ENCODE results near the gene AHNAK.
A peak's percentile ranks its signal among the peaks of the same experiment; 100 is the strongest.

The AHNAK gene

GRCh38 chr11:62539238-62539925 lies 7.2 kb downstream of the AHNAK start:
- no peak for TF ChIP-seq ZFP37 (tag by site-specific recombination; IDR thresholded peaks at IDR 0.05)
- 0 out of 2 replicates have a peak, but pooled peaks have one; percentile 19 for TF ChIP-seq ZNF660 (tag by site-specific recombination; IDR thresholded peaks at IDR 0.05)
- peak; percentile 12; the same call in 1 of the 2 replicates for TF ChIP-seq ZIC2 (tag by site-specific recombination; IDR thresholded peaks at IDR 0.05)
- TF ChIP-seq ZNF350 (tag by site-specific recombination; IDR thresholded peaks at IDR 0.05) = no peak
- 0 out of 2 replicates have a peak, but pooled peaks have one; percentile 18 for TF ChIP-seq KLF1 (tag by site-specific recombination; IDR thresholded peaks at IDR 0.05)
- TF ChIP-seq TRIM28 (IDR thresholded peaks at IDR 0.05; ENCODE audit: borderline replicate concordance, low read length) = no peak
- TF ChIP-seq ATF2 (tag by site-specific recombination; IDR thresholded peaks at IDR 0.05; ENCODE audit: low read depth) = no peak
- TF ChIP-seq ZNF335 (tag by site-specific recombination; conservative IDR thresholded peaks at IDR 0.05) = peak; percentile 49; the same call in 1 of the 2 replicates
- no peak for TF ChIP-seq TCF7L2 (IDR thresholded peaks at IDR 0.05; ENCODE audit: borderline replicate concordance, low read depth, low read length)
- no peak for TF ChIP-seq ZBTB10 (tag by site-specific recombination; IDR thresholded peaks at IDR 0.05)
- peak; percentile 53 for TF ChIP-seq ZBTB20 (tag by site-specific recombination; IDR thresholded peaks at IDR 0.05)
- no peak for TF ChIP-seq ZSCAN18 (tag by site-specific recombination; IDR thresholded peaks at IDR 0.05)
- TF ChIP-seq ZNF600 (tag by site-specific recombination; IDR thresholded peaks at IDR 0.05) = no peak
- TF ChIP-seq GLIS2 (tag by site-specific recombination; IDR thresholded peaks at IDR 0.05) = 0 out of 2 replicates have a peak, but pooled peaks have one; percentile 15
- no peak for TF ChIP-seq ZBTB7A (tag by site-specific recombination; IDR thresholded peaks at IDR 0.05; ENCODE audit: low read depth)
- TF ChIP-seq ZNF398 (tag by site-specific recombination; IDR thresholded peaks at IDR 0.05) = peak; percentile 76
- TF ChIP-seq ZNF266 (tag by site-specific recombination; IDR thresholded peaks at IDR 0.05; ENCODE audit: low read depth) = no peak
- TF ChIP-seq ZNF664 (tag by site-specific recombination; IDR thresholded peaks at IDR 0.05) = no peak
- TF ChIP-seq ZNF560 (tag by site-specific recombination; IDR thresholded peaks at IDR 0.05; ENCODE audit: borderline replicate concordance) = no peak
- no peak for TF ChIP-seq ZNF624 (tag by site-specific recombination; IDR thresholded peaks at IDR 0.05)
- TF ChIP-seq ZNF488 (tag by site-specific recombination; IDR thresholded peaks at IDR 0.05) = no peak
- no peak for TF ChIP-seq PRDM10 (tag by site-specific recombination; IDR thresholded peaks at IDR 0.05)
- TF ChIP-seq ZNF558 (tag by site-specific recombination; IDR thresholded peaks at IDR 0.05) = no peak
- TF ChIP-seq ZNF837 (tag by site-specific recombination; IDR thresholded peaks at IDR 0.05) = no peak
- POLR2A ChIA-PET = interaction anchor here (0.6 to 1.0 kb wide), 8 partner anchors 21 to 1625 kb away, joined by 3 to 4 read pairs (median 3); partner anchors contain the start of genes EEF1G, TMEM179B and TUT1
- Histone ChIP-seq H3K36me3 (ENCODE audit: control insufficient read depth in 2 of 2, insufficient read depth in 1 of 2, low read length in 2 of 2) (peaks cover 0 to 12% of the 10 kb centered on the region in 2 experiments; a peak in 1 of 3 replicates), H3K27ac (ENCODE audit: extremely low read depth, low read depth, low read length) (no peak overlapping the region), H3K9me3 (ENCODE audit: control insufficient read depth, insufficient read depth, low read depth, low read length) (no peaks in the 10 kb centered on the region), H3K4me3 (ENCODE audit: low read depth, low read length) (no peak overlapping the region), H3K4me1 (ENCODE audit: control insufficient read depth, insufficient read depth, low read length) (peaks cover 7% of the 10 kb centered on the region)
- CTCF ChIA-PET = interaction anchor here (1.6 to 8.8 kb wide), 2 partner anchors 18 to 115 kb away, joined by 4 to 188 read pairs; no protein-coding TSS in a partner anchor

All from HEK293 (cell line).